BE2C (cell line): ENCODE measurements around the gene IL4R.
"Not testable (repeated sequence)": the region's sequence is repeated elsewhere in the genome, so short reads cannot be mapped to it uniquely, and the experiment has no call there.

ENCODE experiments used
- DNase-seq: peaks from one replicate; pipeline ENCODE4 v3.0.0-alpha.2; 2020
- H3K27me3 ChIP-seq: fragments of 250-450 bp; sonication (Bioruptor Pico); 2 replicates; pipeline ENCODE4 v1.5.1; 2020; ENCODE audit warnings: mild to moderate bottlenecking
- H3K36me3 ChIP-seq: fragments of 250-450 bp; sonication (Bioruptor Pico); 2 replicates; pipeline ENCODE4 v1.5.1; 2020; ENCODE audit warnings: mild to moderate bottlenecking
- H3K4me1 ChIP-seq: fragments of 250-450 bp; sonication (Bioruptor Pico); 2 replicates; pipeline ENCODE4 v1.5.1; 2020
- H3K4me3 ChIP-seq: 2 replicates; pipeline ENCODE4 v1.5.1; 2011; ENCODE audit warnings: low read depth, low read length
- H3K9me3 ChIP-seq: fragments of 250-450 bp; sonication (Bioruptor Pico); 2 replicates; pipeline ENCODE4 v1.5.1; 2020
- CTCF ChIP-seq: IDR thresholded peaks from 2 replicates; pipeline ENCODE4 v1.5.1; 2012; ENCODE audit warnings: mild to moderate bottlenecking, low read depth, low read length

The IL4R gene

GRCh38 chr16:27325736-27326135 lies 12.0 kb downstream of the IL4R start:
- no peak for TF ChIP-seq CTCF
- Histone ChIP-seq H3K9me3 (no peaks in the 10 kb centered on the region), H3K36me3 (no peaks in the 10 kb centered on the region), H3K27me3 (no peaks in the 10 kb centered on the region), H3K4me1 (no peaks in the 10 kb centered on the region), H3K4me3 (no peak overlapping the region)
- DNase-seq = no peak

- Histone ChIP-seq H3K4me1 (no peaks in the 10 kb centered on the region), H3K27me3 (no peaks in the 10 kb centered on the region), H3K9me3 (no peaks in the 10 kb centered on the region), H3K36me3 (no peaks in the 10 kb centered on the region), H3K4me3 (no peak overlapping the region)
- TF ChIP-seq CTCF = no peak
- no peak for DNase-seq
These were observed 12.5 kb downstream of the IL4R start for GRCh38 chr16:27326251-27326650.

GRCh38 chr16:27326738-27327585 lies 13.2 kb downstream of the IL4R start:
- no peak for DNase-seq
- H3K36me3 ChIP-seq = no peaks in the 10 kb centered on the region
- H3K4me3 ChIP-seq = no peak overlapping the region
- no peaks in the 10 kb centered on the region for H3K27me3 ChIP-seq
- TF ChIP-seq CTCF = no peak
- H3K9me3 ChIP-seq = no peaks in the 10 kb centered on the region
- no peaks in the 10 kb centered on the region for H3K4me1 ChIP-seq

GRCh38 chr16:27327586-27327915 lies 13.8 kb downstream of the IL4R start:
- TF ChIP-seq CTCF = no peak
- Histone ChIP-seq H3K4me1 (no peaks in the 10 kb centered on the region), H3K36me3 (no peaks in the 10 kb centered on the region), H3K9me3 (no peaks in the 10 kb centered on the region), H3K4me3 (no peak overlapping the region), H3K27me3 (no peaks in the 10 kb centered on the region)
- DNase-seq = no peak

GRCh38 chr16:27328937-27329336 lies 15.2 kb downstream of the IL4R start:
- TF ChIP-seq CTCF = no peak
- H3K4me3 ChIP-seq = no peak overlapping the region
- H3K4me1 ChIP-seq = no peaks in the 10 kb centered on the region
- DNase-seq = no peak
- H3K9me3 ChIP-seq = no peaks in the 10 kb centered on the region
- H3K36me3 ChIP-seq = no peaks in the 10 kb centered on the region
- H3K27me3 ChIP-seq = no peaks in the 10 kb centered on the region

- H3K4me3 ChIP-seq, H3K4me1 ChIP-seq, DNase-seq, H3K27me3 ChIP-seq, H3K9me3 ChIP-seq, H3K36me3 ChIP-seq: not testable (repeated sequence)
These were observed 15.8 kb downstream of the IL4R start for GRCh38 chr16:27329376-27330079.
